Measurements from ENCODE around the gene RPL18. TPM values are rescaled to one million over a fixed set of nuclear protein-coding genes. Genes with fewer than 3 reads are reported as not detected.

RPL18 gene
- total and polyA plus RNA-seq, 2 donors: 2,287 to 2,606 TPM

- Histone ChIP-seq H3K4me1 (ENCODE audit: control insufficient read depth in 2 of 2, insufficient read depth in 2 of 2, low read length in 2 of 2) (peaks cover 0 to 3% of the 10 kb centered on the region in 2 donors), H3K36me3 (ENCODE audit: control insufficient read depth in 2 of 2, insufficient read depth in 2 of 2, low read length in 1 of 2) (no peaks in the 10 kb centered on the region), H3K27me3 (ENCODE audit: control insufficient read depth in 2 of 2, insufficient read depth in 1 of 2, low read length in 1 of 2) (peaks cover 0 to 3% of the 10 kb centered on the region in 2 donors), H3K9me3 (ENCODE audit: control insufficient read depth in 2 of 2, insufficient read depth in 1 of 2, low read length in 1 of 2) (no peaks in the 10 kb centered on the region), H3K27ac (ENCODE audit: low read depth in 1 of 2, low read length in 1 of 2) (no peak overlapping the region), H3K4me3 (ENCODE audit: low read length in 2 of 2) (no peak overlapping the region)
- 96% methylated on average over 9 of the region's 9 CpGs for WGBS
- DNase-seq (ENCODE audit: low read depth in 6 of 9, low spot score in 9 of 9): no peak
Measured at GRCh38 chr19:48603850-48604249, 15.1 kb downstream of the RPL18 start.

GRCh38 chr19:48603449-48603848 is 15.5 kb downstream of the RPL18 start:
- no peaks in the 10 kb centered on the region for H3K9me3 ChIP-seq (ENCODE audit: control insufficient read depth in 2 of 2, insufficient read depth in 1 of 2, low read length in 1 of 2)
- WGBS: 98% methylated on average over 39 of the region's 39 CpGs
- H3K4me3 ChIP-seq (ENCODE audit: low read length in 2 of 2): no peak overlapping the region
- no peaks in the 10 kb centered on the region for H3K4me1 ChIP-seq (ENCODE audit: control insufficient read depth in 2 of 2, insufficient read depth in 2 of 2, low read length in 2 of 2)
- no peaks in the 10 kb centered on the region for H3K36me3 ChIP-seq (ENCODE audit: control insufficient read depth in 2 of 2, insufficient read depth in 2 of 2, low read length in 1 of 2)
- no peak for DNase-seq (ENCODE audit: low read depth in 6 of 9, low spot score in 9 of 9)
- no peak overlapping the region for H3K27ac ChIP-seq (ENCODE audit: low read depth in 1 of 2, low read length in 1 of 2)
- H3K27me3 ChIP-seq (ENCODE audit: control insufficient read depth in 2 of 2, insufficient read depth in 1 of 2, low read length in 1 of 2): peaks cover 0 to 3% of the 10 kb centered on the region in 2 donors

GRCh38 chr19:48603001-48603400 is 16.0 kb downstream of the RPL18 start:
- DNase-seq (ENCODE audit: low read depth in 6 of 9, low spot score in 9 of 9): no peak
- H3K4me3 ChIP-seq (ENCODE audit: low read length in 2 of 2): no peak overlapping the region
- no peaks in the 10 kb centered on the region for H3K4me1 ChIP-seq (ENCODE audit: control insufficient read depth in 2 of 2, insufficient read depth in 2 of 2, low read length in 2 of 2)
- no peaks in the 10 kb centered on the region for H3K36me3 ChIP-seq (ENCODE audit: control insufficient read depth in 2 of 2, insufficient read depth in 2 of 2, low read length in 1 of 2)
- 90% methylated on average over 9 of the region's 9 CpGs for WGBS
- no peaks in the 10 kb centered on the region for H3K9me3 ChIP-seq (ENCODE audit: control insufficient read depth in 2 of 2, insufficient read depth in 1 of 2, low read length in 1 of 2)
- H3K27ac ChIP-seq (ENCODE audit: low read depth in 1 of 2, low read length in 1 of 2): no peak overlapping the region
- H3K27me3 ChIP-seq (ENCODE audit: control insufficient read depth in 2 of 2, insufficient read depth in 1 of 2, low read length in 1 of 2): peaks cover 0 to 3% of the 10 kb centered on the region in 2 donors

- Histone ChIP-seq H3K36me3 (ENCODE audit: control insufficient read depth in 2 of 2, insufficient read depth in 2 of 2, low read length in 1 of 2) (no peaks in the 10 kb centered on the region), H3K27me3 (ENCODE audit: control insufficient read depth in 2 of 2, insufficient read depth in 1 of 2, low read length in 1 of 2) (peaks cover 0 to 3% of the 10 kb centered on the region in 2 donors), H3K9me3 (ENCODE audit: control insufficient read depth in 2 of 2, insufficient read depth in 1 of 2, low read length in 1 of 2) (no peaks in the 10 kb centered on the region), H3K4me1 (ENCODE audit: control insufficient read depth in 2 of 2, insufficient read depth in 2 of 2, low read length in 2 of 2) (no peaks in the 10 kb centered on the region), H3K4me3 (ENCODE audit: low read length in 2 of 2) (no peak overlapping the region), H3K27ac (ENCODE audit: low read depth in 1 of 2, low read length in 1 of 2) (no peak overlapping the region)
- 91% methylated on average over 21 of the region's 21 CpGs for WGBS
- DNase-seq (ENCODE audit: low read depth in 6 of 9, low spot score in 9 of 9): no peak
Measured at GRCh38 chr19:48600679-48601417, 18.1 kb downstream of the RPL18 start.

GRCh38 chr19:48598996-48599700 is 19.8 kb downstream of the RPL18 start:
- H3K27me3 ChIP-seq (ENCODE audit: control insufficient read depth in 2 of 2, insufficient read depth in 1 of 2, low read length in 1 of 2): peaks cover 0 to 3% of the 10 kb centered on the region in 2 donors
- no peak overlapping the region for H3K4me3 ChIP-seq (ENCODE audit: low read length in 2 of 2)
- no peaks in the 10 kb centered on the region for H3K36me3 ChIP-seq (ENCODE audit: control insufficient read depth in 2 of 2, insufficient read depth in 2 of 2, low read length in 1 of 2)
- H3K9me3 ChIP-seq (ENCODE audit: control insufficient read depth in 2 of 2, insufficient read depth in 1 of 2, low read length in 1 of 2): no peaks in the 10 kb centered on the region
- H3K27ac ChIP-seq (ENCODE audit: low read depth in 1 of 2, low read length in 1 of 2): no peak overlapping the region
- no peak for DNase-seq (ENCODE audit: low read depth in 6 of 9, low spot score in 9 of 9)
- WGBS: 88% methylated on average over 30 of the region's 30 CpGs
- no peaks in the 10 kb centered on the region for H3K4me1 ChIP-seq (ENCODE audit: control insufficient read depth in 2 of 2, insufficient read depth in 2 of 2, low read length in 2 of 2)

GRCh38 chr19:48596679-48597465 is 22.1 kb downstream of the RPL18 start:
- Histone ChIP-seq H3K27ac (ENCODE audit: low read depth in 1 of 2, low read length in 1 of 2) (no peak overlapping the region), H3K4me3 (ENCODE audit: low read length in 2 of 2) (no peak overlapping the region), H3K36me3 (ENCODE audit: control insufficient read depth in 2 of 2, insufficient read depth in 2 of 2, low read length in 1 of 2) (no peaks in the 10 kb centered on the region), H3K9me3 (ENCODE audit: control insufficient read depth in 2 of 2, insufficient read depth in 1 of 2, low read length in 1 of 2) (no peaks in the 10 kb centered on the region), H3K27me3 (ENCODE audit: control insufficient read depth in 2 of 2, insufficient read depth in 1 of 2, low read length in 1 of 2) (peaks cover 0 to 7% of the 10 kb centered on the region in 2 donors), H3K4me1 (ENCODE audit: control insufficient read depth in 2 of 2, insufficient read depth in 2 of 2, low read length in 2 of 2) (no peaks in the 10 kb centered on the region)
- DNase-seq (ENCODE audit: low read depth in 6 of 9, low spot score in 9 of 9): peak in 1 of 9 donors; percentile 21
- 85% methylated on average over 39 of the region's 39 CpGs for WGBS

- Histone ChIP-seq H3K4me1 (ENCODE audit: control insufficient read depth in 2 of 2, insufficient read depth in 2 of 2, low read length in 2 of 2) (no peaks in the 10 kb centered on the region), H3K36me3 (ENCODE audit: control insufficient read depth in 2 of 2, insufficient read depth in 2 of 2, low read length in 1 of 2) (no peaks in the 10 kb centered on the region), H3K27me3 (ENCODE audit: control insufficient read depth in 2 of 2, insufficient read depth in 1 of 2, low read length in 1 of 2) (peaks cover 0 to 12% of the 10 kb centered on the region in 2 donors), H3K9me3 (ENCODE audit: control insufficient read depth in 2 of 2, insufficient read depth in 1 of 2, low read length in 1 of 2) (no peaks in the 10 kb centered on the region), H3K27ac (ENCODE audit: low read depth in 1 of 2, low read length in 1 of 2) (no peak overlapping the region), H3K4me3 (ENCODE audit: low read length in 2 of 2) (no peak overlapping the region)
- 90% methylated on average over 4 of the region's 4 CpGs for WGBS
- no peak for DNase-seq (ENCODE audit: low read depth in 6 of 9, low spot score in 9 of 9)
Measured at GRCh38 chr19:48596237-48596636, 22.7 kb downstream of the RPL18 start.

GRCh38 chr19:48595833-48596232 is 23.1 kb downstream of the RPL18 start:
- H3K36me3 ChIP-seq (ENCODE audit: control insufficient read depth in 2 of 2, insufficient read depth in 2 of 2, low read length in 1 of 2): no peaks in the 10 kb centered on the region
- no peak overlapping the region for H3K4me3 ChIP-seq (ENCODE audit: low read length in 2 of 2)
- no peaks in the 10 kb centered on the region for H3K4me1 ChIP-seq (ENCODE audit: control insufficient read depth in 2 of 2, insufficient read depth in 2 of 2, low read length in 2 of 2)
- WGBS: 94% methylated on average over 6 of the region's 6 CpGs
- no peak for DNase-seq (ENCODE audit: low read depth in 6 of 9, low spot score in 9 of 9)
- peaks cover 0 to 16% of the 10 kb centered on the region in 2 donors for H3K27me3 ChIP-seq (ENCODE audit: control insufficient read depth in 2 of 2, insufficient read depth in 1 of 2, low read length in 1 of 2)
- H3K27ac ChIP-seq (ENCODE audit: low read depth in 1 of 2, low read length in 1 of 2): no peak overlapping the region
- H3K9me3 ChIP-seq (ENCODE audit: control insufficient read depth in 2 of 2, insufficient read depth in 1 of 2, low read length in 1 of 2): no peaks in the 10 kb centered on the region

GRCh38 chr19:48595171-48595570 is 23.8 kb downstream of the RPL18 start:
- Histone ChIP-seq H3K36me3 (ENCODE audit: control insufficient read depth in 2 of 2, insufficient read depth in 2 of 2, low read length in 1 of 2) (no peaks in the 10 kb centered on the region), H3K27ac (ENCODE audit: low read depth in 1 of 2, low read length in 1 of 2) (no peak overlapping the region), H3K4me1 (ENCODE audit: control insufficient read depth in 2 of 2, insufficient read depth in 2 of 2, low read length in 2 of 2) (no peaks in the 10 kb centered on the region), H3K4me3 (ENCODE audit: low read length in 2 of 2) (no peak overlapping the region), H3K27me3 (ENCODE audit: control insufficient read depth in 2 of 2, insufficient read depth in 1 of 2, low read length in 1 of 2) (peaks cover 0 to 18% of the 10 kb centered on the region in 2 donors), H3K9me3 (ENCODE audit: control insufficient read depth in 2 of 2, insufficient read depth in 1 of 2, low read length in 1 of 2) (no peaks in the 10 kb centered on the region)
- 86% methylated on average over 9 of the region's 9 CpGs for WGBS
- DNase-seq (ENCODE audit: low read depth in 6 of 9, low spot score in 9 of 9): no peak
